Measurements from ENCODE around the gene AGO1.

DNA sequence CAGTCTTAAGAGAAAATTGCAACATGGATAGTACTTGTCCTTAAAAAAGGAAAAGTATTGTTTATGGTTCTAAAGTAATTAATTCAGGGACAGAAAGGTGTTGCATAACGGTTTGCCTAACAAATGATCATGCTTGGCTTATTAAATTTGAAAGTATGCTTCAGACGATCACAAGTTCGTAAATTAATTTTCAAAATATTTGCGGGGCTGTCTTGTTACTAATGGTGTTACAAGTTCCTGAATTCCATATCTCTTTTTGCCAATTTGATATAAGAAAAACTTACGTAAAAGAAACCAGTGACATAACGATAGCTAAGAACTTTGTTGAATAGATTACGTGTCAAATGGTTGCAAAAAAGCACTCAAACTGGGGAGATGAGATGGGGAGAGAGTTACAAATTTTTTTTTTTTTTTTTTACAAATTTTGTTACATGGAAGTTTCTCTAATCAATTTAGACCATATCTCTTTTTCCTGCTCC lies 49.2 kb downstream of the AGO1 start:
- TF ChIP-seq, protein P1, sequence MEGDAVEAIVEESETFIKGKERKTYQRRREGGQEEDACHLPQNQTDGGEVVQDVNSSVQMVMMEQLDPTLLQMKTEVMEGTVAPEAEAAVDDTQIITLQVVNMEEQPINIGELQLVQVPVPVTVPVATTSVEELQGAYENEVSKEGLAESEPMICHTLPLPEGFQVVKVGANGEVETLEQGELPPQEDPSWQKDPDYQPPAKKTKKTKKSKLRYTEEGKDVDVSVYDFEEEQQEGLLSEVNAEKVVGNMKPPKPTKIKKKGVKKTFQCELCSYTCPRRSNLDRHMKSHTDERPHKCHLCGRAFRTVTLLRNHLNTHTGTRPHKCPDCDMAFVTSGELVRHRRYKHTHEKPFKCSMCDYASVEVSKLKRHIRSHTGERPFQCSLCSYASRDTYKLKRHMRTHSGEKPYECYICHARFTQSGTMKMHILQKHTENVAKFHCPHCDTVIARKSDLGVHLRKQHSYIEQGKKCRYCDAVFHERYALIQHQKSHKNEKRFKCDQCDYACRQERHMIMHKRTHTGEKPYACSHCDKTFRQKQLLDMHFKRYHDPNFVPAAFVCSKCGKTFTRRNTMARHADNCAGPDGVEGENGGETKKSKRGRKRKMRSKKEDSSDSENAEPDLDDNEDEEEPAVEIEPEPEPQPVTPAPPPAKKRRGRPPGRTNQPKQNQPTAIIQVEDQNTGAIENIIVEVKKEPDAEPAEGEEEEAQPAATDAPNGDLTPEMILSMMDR (IDR thresholded peaks at IDR 0.05): no peak
- no peak for TF ChIP-seq POLR2AphosphoS5 (IDR thresholded peaks at IDR 0.05)
